Glomerular visceral epithelial cell (primary cell): ENCODE results near the gene C9orf50.
A peak's percentile ranks its signal among the peaks of the same experiment; 100 is the strongest.
"Not testable (repeated sequence)": the region's sequence is repeated elsewhere in the genome, so short reads cannot be mapped to it uniquely, and the experiment has no call there.

Experiments used
- DNase-seq: peaks from one replicate; pipeline ENCODE4 v3.0.0-alpha.2; 2016; ENCODE audit errors: extremely low spot score

Gene C9orf50

GRCh38 chr9:129610473-129611306 is 10.2 kb downstream of the C9orf50 start:
- peak; percentile 67 for DNase-seq

GRCh38 chr9:129610213-129610472 is 10.8 kb downstream of the C9orf50 start:
- DNase-seq, result no peak

GRCh38 chr9:129609486-129610212 is 11.3 kb downstream of the C9orf50 start:
- no peak for DNase-seq

- no peak for DNase-seq
These were observed 12.1 kb downstream of the C9orf50 start for GRCh38 chr9:129608561-129609481.

GRCh38 chr9:129607027-129607387 is 13.9 kb downstream of the C9orf50 start:
- no peak for DNase-seq

- no peak for DNase-seq
These were observed 14.5 kb downstream of the C9orf50 start for GRCh38 chr9:129606161-129607026.

- no peak for DNase-seq
These were observed 16.1 kb downstream of the C9orf50 start for GRCh38 chr9:129604766-129605163.

- DNase-seq, result no peak
These were observed 16.7 kb downstream of the C9orf50 start for GRCh38 chr9:129604056-129604765.

GRCh38 chr9:129602598-129603415 is 18.1 kb downstream of the C9orf50 start:
- no peak for DNase-seq

GRCh38 chr9:129601082-129601674 is 19.7 kb downstream of the C9orf50 start:
- DNase-seq, result no peak

GRCh38 chr9:129598089-129598596 is 22.8 kb downstream of the C9orf50 start:
- DNase-seq, result no peak

GRCh38 chr9:129597355-129598088 is 23.4 kb downstream of the C9orf50 start:
- peak; percentile 33 for DNase-seq

- no peak for DNase-seq
These were observed 24.2 kb downstream of the C9orf50 start for GRCh38 chr9:129596541-129597331.

GRCh38 chr9:129595903-129596540 is 24.9 kb downstream of the C9orf50 start:
- no peak for DNase-seq

GRCh38 chr9:129595311-129595741 is 25.6 kb downstream of the C9orf50 start:
- no peak for DNase-seq

- DNase-seq, result no peak
These were observed 26.3 kb downstream of the C9orf50 start for GRCh38 chr9:129594632-129595031.

GRCh38 chr9:129592790-129593189 is 28.1 kb downstream of the C9orf50 start:
- not testable (repeated sequence) for DNase-seq
